Epidermal melanocyte (primary cell): ENCODE measurements around the gene LPCAT2.

Experiments used
- DNase-seq: peaks from one replicate; pipeline ENCODE4 v3.0.0; 2011; ENCODE audit warnings: low spot score; ENCODE audit not compliant: insufficient read length

LPCAT2 gene

DNA sequence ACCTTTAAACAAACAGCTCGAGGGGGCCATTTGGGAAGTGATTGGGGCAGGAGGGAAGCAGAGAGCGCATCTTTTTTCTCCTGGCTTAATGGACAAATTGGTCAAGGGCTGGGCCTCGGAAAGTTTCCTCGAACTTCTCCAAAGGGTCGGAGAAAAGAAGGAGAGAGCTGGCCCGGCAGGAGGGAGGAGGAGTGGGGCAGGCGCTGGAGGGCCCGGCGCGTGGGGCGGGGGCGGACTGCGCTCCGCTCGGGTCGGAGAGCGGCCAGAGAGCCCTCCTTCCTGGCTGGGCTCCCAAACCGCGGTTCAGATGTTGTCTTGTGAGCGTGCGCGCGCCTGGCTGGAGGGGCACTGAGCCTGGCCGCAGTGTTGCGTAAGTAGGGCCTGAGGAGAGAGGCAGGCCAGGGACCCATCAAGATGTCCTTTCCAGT, 28.6 kb upstream of the LPCAT2 start:
- peak; percentile 62 for DNase-seq

DNA sequence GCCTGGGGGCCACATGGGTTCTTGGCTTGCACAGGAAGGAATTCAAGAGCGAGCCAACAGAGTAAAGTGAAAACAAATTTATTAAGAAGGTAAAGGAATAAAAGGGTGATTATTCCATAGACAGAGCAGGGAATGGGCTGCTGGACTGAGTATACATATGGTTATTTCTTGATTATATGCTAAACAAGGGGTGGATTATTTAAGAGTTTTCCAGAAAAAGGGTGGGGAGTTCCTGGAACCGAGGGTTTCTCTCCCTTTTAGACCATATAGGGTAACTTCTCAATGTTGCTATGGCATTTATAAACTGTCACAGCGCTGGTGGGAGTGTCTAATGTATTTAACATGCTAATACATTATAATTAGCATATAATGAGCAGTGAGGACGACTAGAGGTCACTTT, 27.8 kb upstream of the LPCAT2 start:
- no peak for DNase-seq

DNA sequence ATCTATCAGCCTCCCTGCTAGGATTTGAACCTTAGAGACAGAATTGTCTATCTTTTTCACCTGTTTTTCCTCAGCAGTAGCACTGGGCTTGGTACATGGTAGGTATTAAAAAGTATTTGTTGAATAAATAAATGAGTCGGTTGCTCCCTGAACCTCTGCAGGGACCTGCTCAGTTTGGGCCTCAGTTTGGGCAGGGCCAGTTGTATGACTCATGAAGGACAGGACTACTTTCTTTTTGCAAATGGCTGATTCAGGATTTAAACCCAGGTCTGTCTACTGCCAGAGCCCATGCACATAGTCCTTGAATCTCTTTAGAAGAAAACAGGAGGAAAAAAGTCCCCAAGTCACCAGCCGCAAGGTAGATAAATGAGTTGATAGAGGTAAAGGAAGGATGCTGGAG, 26.8 kb upstream of the LPCAT2 start:
- DNase-seq: no peak

DNA sequence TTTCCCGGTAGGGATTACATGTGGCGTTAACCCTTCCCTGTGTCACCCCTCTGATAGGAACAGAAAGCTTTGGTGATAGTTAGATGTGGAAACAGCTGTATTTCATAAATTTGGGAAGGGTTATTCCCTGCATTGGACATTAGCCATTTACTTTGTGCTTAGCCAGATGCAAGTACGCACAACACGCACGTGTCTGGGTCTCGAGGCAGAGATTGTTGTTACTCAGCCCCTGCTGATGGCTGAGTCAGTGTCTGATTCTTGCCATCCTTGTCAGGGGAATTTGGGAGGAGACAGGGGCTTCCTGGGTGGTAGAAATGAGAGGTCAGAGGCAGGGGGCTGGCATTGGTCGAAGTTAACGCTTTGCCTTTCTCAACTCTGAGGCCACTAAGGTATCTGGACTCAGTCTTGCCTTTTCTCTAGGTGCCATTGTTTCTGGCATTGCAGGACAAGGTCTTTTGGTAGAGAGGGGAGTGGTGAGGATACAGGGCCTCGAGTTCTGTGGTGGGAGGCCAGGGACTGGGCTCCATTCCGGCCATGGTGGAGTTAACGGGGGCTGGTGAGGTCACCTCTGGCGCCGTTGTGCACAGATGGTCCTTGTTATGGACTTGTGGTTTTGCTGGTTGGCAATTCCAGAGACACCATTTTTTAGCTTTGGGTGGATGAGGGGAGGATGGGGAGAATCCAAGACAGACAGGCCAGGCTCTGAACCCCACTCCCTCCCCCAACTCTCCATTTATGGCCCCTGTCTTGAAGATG, 21.6 kb upstream of the LPCAT2 start:
- peak; percentile 64 for DNase-seq

DNA sequence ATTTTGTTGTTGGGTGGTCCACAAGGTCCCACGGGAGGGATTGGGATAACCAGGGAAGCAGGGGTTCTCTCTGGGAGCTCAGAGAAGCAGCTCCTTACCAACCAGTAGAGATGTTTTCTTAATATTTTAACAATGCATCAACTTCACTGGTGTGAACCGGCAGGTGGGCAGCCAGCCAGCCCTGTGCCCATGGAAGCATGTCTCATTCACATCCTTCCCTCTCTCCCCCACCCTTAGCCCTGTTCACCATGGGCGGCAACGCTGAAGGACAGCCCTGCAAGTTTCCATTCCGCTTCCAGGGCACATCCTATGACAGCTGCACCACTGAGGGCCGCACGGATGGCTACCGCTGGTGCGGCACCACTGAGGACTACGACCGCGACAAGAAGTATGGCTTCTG, 20.6 kb upstream of the LPCAT2 start:
- DNase-seq: no peak

DNA sequence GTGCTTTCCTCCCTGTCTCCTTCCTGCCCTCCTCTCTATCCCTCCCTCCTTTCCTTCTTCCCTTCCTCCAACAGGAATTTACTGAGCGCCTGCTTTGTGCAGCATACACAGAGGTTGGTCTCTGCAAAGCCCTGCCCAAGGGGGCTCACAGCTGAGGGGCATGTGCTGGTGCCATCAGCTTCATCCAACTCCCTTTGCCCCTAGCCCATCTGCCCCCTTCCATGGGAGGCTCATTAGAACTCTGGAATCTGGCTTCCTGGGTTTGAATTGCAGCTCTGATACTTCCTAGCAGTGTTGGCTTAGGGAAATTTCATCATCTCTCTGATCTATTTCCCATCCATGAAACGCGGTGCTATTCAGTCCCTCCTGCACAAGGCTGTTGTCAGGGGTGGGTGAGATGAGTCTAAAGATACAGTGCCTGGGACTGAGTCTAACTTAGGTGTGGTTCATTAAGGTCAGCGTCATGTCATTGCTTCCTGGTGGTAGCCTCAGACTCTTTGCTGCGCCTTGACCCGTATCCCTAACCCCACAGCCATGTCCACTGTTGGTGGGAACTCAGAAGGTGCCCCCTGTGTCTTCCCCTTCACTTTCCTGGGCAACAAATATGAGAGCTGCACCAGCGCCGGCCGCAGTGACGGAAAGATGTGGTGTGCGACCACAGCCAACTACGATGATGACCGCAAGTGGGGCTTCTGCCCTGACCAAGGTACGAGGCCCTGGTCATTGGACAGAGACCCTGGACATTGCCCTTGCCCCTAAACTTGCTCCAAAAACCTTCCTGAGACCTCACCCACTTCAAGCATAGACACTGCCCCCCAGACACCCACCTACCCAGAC, 19.5 kb upstream of the LPCAT2 start:
- DNase-seq: no peak

DNA sequence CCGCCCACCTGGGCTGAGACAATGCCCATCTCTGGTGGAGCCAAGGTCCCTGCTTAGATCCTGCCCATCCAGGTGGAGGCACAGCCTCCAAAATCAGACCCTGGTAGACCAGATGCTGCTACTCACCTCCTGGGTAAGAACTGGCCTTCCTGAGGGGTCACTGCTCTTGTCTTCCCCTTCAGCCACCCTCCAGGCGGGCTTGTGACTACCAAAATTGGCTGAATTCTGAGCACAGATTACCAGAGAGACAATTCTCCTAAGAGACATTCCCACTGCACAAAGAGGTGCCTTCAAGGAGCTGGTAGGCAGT, 19.0 kb upstream of the LPCAT2 start:
- no peak for DNase-seq

DNA sequence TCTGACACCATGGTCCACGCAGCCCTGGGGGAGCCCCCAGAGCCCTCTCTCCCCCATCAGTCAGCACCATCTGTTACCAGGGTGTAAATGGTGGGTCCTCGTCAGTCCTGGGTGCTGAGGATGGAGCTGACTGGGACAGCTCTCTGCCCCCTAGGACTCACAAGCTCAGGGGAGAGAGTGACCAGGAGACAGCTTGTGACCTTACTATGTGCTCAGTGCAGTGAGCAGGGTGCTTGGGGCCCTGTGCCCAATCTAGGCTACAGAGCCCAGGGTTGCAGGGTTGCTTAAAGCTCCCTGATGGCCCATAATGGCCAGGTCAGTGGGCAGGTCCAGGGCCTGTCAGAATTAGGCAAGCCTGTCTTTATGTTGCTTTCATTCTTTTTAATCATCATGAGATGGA, 18.6 kb upstream of the LPCAT2 start:
- DNase-seq: no peak

DNA sequence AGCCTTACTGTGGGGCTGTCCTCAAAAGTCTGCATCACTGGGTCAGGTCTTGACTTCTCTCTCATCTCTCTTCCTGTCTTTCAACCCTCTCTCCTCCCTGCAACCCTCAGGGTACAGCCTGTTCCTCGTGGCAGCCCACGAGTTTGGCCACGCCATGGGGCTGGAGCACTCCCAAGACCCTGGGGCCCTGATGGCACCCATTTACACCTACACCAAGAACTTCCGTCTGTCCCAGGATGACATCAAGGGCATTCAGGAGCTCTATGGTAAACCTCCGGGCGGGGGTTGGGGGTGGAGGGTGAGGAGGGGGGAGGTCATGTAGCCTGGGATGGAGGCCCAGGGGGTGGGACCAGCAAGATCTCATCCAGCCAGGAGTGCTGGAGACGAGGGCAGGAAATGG, 17.2 kb upstream of the LPCAT2 start:
- no peak for DNase-seq

DNA sequence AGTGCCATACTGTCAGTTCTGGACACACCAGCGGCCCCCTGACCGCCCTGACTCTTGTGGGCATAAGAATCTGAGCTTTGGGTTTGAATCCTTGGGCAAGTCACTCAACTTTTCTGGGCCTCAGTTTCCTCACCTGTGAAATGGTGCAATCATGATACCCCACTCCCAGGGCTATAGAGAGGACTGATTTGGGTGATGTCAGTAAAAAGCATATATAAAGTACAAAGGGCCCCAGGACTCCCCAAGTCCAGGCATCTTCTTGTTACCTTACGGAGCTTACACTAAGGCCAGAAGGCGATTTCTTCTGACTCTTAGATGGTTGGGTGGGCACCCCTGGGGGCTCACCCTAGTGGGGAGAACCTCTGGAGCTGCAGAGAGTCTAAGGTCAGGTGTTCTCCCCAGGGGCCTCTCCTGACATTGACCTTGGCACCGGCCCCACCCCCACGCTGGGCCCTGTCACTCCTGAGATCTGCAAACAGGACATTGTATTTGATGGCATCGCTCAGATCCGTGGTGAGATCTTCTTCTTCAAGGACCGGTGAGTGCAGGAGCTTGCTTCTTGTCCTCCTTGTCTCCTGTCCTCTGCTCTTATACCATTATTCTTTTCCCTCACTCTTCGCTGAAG, 16.0 kb upstream of the LPCAT2 start:
- no peak for DNase-seq

DNA sequence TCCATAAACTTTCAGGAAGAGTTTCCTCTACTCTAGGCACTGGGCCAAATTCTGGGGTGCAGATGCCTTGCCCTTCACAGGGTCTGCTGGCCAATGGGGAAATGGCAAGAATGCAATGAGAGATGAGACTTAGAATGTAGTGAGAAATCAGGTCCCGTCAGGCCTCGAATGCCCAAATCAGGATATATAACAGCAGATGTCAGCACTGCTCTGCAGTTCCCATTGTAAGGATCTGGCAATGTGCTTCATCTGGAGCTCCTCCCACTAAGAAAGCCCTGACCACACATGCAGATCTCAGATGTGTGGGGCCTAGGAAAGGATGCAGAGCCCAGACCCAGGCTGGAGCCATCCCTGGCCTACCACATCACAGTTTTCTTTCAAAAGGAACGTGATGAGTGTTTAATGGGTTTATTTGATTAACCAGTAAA, 13.9 kb upstream of the LPCAT2 start:
- peak; percentile 94 for DNase-seq

DNA sequence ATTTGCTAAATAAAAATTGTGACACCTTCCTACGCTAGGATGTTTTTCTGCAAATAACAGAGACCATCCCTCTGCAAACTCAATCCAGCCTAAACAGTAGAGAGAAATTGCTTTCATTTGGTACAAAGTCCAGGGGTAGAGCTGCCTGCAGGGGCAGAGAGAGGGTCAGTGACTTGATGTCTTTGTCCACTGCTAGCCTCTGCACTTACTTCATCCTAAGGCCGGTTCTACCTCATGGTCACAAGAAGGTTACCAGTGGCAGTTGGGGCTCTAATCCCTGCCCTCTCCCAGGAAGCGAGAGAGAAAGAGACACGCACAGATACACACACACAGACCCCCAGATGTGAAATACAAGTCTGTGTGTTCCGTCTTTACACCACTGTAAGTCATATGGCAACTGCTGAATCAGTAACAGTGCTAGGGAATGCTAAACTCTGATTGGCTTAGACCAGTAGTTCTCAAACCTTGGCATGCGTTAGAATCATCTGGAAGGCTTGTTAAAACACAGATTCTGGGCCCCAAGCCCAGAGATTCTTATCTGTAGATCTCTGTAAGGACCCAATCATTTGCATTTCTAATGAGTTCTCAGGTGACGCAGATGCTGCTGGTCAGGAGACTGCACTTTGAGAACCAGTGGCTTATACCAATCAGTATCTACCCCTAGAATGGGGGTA, 13.1 kb upstream of the LPCAT2 start:
- DNase-seq: no peak

DNA sequence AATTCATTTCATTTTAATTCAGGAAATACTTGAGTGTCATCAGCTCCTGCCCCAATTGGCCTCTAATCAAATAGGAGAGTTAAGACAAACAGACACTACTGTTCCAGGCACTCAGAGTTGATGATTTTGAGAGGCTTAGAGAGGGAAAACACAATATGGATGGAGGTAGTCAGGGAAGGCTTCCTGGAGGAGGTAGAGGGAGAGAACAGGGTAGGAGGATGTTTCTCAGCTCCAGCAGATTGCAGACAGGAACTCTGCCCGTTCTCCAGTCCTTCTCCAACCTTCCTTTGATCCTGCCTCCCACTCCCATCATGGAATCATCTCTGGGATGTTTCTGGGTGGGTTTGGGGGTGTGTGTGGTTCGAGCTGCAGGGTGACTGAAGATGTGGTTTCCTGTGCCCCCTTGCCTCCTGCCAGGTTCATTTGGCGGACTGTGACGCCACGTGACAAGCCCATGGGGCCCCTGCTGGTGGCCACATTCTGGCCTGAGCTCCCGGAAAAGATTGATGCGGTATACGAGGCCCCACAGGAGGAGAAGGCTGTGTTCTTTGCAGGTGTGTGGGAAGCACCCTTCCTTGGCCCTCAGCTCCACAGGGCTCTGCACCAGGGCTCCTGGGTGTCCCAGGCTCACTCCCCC, 12.2 kb upstream of the LPCAT2 start:
- no peak for DNase-seq

DNA sequence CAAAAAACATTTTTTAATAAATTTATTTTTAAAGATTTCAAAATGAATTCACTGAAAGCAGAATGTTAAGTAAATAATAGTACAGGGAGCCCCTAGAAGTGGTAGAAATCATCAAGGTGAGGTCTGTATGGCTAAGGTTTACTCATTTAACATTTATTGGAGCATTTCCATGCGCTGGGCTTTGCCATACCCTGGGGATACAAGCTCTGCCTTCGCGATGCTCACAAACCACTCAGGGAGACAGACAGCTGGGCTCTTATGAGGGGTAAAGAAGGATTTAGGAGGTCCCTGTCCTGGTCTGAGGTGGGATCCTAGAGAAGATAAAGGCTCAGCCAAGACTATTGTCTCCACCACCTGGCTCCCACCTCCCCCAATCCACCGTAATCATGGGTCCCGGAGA, 11.3 kb upstream of the LPCAT2 start:
- DNase-seq: no peak

DNA sequence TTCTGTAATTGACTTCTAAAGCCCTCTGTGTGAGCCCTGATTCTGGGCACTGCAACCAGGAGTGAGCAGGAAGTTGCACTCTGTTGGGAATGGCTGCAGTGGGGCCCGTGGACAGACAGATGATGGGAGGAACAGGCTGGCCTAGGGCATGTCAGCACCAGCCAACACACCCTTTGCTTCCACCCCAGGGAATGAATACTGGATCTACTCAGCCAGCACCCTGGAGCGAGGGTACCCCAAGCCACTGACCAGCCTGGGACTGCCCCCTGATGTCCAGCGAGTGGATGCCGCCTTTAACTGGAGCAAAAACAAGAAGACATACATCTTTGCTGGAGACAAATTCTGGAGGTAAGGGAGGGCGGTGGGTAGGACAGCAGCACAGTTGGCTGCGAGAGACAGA, 10.8 kb upstream of the LPCAT2 start:
- no peak for DNase-seq

DNA sequence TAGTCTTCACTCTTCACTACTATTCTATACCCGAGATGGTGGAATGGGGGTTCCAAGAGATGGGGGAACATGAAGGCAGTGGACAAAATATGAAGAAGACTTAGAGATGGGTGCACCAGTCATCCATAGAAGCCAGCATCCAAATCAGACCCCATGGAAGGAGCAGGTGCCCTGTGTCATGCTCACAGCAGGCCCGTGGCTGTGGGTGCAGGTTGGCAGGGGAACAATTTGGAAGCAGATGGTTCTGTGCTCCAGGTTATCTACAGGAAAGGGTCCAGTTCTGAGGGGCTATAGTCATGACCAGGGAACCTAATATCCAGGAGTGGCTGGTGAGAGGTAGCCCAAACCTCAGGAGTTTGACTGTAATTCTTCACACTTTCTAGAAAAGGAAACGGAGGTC, 9.6 kb upstream of the LPCAT2 start:
- DNase-seq: no peak

DNA sequence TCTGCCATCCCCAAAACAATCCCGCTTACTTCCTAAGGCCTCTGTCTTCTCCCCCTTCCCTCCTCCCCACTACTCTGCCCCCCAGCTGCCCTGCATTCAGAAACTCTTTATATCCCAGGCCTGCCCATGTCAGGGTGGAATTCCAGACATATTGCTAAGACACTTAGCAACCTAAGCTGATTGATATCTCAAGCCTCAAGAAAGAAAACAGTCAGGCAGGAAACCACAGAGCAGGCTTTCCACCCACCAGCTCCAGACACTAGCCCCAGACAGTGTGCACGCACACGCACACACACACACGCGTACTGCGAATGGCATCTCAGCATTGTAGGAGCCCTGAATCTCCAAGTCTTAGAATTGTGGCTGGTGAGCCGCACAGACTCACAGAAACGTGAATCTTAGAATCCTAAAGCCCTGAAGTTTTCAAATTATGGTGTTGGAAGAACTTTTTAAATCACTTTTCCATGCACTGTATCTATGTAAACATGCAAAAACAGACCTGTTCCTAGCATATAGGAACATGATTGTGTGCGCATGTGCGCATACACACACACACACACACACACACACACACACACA, 8.8 kb upstream of the LPCAT2 start:
- peak; percentile 60 for DNase-seq

DNA sequence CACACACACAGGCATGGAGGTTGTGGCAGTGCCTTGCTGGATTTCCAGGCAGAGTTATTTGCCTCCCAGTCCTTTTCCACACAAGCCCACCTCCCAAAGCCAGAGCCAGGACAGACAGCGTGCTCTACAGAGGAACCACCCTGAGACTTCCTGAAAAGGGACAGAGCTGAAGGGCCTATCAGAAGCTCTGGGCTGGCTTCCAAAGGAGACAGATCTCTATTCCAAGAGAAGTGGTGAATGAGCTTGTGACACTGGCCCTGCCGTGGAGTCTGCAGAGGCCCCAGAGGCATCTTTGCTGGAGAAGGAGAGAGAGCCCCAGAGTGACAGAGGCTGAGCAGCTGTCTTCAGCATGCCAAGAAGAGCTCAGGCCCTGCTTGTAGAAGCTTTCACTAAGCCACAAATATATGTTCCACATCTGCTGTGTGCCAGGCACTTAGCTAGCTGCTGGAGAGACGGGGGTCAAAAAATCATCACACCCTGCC, 8.3 kb upstream of the LPCAT2 start:
- no peak for DNase-seq

DNA sequence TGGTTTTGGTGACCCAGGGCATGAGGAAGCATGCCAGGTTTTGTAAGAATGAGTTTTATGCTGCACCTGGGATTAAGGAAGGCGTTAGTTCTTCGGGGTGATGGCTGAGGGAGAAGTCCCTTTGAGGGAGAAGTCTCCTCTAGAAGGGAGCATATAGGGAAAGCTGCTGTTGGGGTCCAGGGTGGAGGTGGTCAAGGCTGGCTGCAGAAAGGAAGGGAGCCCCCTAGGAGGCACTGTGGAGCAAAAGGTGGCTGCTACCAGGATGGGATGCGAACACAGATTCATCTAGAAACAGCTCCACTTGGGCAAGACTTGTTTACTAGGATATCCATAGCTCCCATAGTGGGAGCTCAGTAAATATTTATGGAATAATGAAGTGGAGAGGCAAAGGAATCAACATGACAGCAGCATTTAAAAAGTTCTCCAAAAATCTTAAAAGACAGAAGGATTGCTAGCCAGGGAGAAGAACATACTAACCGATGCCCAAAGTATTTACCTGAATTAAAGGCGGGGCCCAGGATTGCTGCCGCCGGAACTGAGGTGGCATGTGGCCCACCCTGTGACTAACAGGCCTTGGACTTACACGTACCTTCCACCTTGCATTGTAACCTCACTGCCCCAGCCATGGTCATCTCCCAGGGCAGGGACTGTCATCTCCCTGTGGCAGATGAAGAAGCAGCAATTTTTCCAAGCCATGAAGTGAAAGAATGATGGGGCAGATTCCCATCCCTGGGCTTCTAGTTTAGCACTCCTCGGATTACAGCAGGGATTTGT, 7.1 kb upstream of the LPCAT2 start:
- no peak for DNase-seq

DNA sequence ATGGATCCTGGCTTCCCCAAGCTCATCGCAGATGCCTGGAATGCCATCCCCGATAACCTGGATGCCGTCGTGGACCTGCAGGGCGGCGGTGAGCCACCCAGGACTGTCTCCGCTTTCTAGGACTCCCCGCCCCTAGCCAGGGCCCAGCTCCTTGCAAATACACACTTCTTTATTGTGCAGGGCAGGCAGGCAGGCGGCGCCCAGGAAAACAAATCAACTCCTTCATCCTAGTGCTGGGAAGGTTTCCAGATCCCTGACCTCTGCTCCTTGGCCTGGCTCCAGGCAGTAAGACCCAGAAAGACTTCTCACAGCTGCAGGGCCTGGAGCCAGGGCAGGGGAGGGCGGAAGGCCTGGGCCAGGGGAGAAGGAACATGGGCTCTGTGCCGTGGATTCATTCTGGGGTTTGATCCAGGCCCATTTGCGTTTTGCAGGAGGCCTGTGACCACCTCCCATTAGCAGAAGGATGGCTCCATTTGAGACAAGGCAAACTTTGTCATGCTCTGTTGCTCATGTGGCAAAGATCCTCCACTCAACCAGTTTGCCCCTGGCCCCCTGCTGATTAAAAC, 6.0 kb upstream of the LPCAT2 start:
- peak; percentile 73 for DNase-seq
